Chondrocyte (in vitro differentiated cells): Measurements from ENCODE around the gene PTPN3. TPM values are rescaled to one million over a fixed set of nuclear protein-coding genes. Genes with fewer than 3 reads are reported as not detected.
A peak's percentile ranks its signal among the peaks of the same experiment; 100 is the strongest.

ENCODE experiments used
- DNase-seq: peaks from one replicate; pipeline ENCODE4 v3.0.0; 2021; ENCODE audit warnings: mixed read lengths, low spot score
- H3K27ac Mint-ChIP-seq: one replicate; pipeline ENCODE4 v1.8.0; 2021; ENCODE audit warnings: mild to moderate bottlenecking, moderate library complexity, mixed read lengths; ENCODE audit not compliant: unreplicated experiment
- H3K27me3 Mint-ChIP-seq: 2 replicates; pipeline ENCODE4 v1.8.0; 2021; ENCODE audit warnings: low read depth, mixed read lengths
- H3K36me3 Mint-ChIP-seq: 2 replicates; pipeline ENCODE4 v1.8.0; 2021; ENCODE audit warnings: low read depth, mixed read lengths
- H3K4me1 Mint-ChIP-seq: 2 replicates; pipeline ENCODE4 v1.8.0; 2021; ENCODE audit warnings: low read depth, mild to moderate bottlenecking, mixed read lengths
- H3K4me3 Mint-ChIP-seq: one replicate; pipeline ENCODE4 v1.8.0; 2021; ENCODE audit warnings: mild to moderate bottlenecking, moderate library complexity, mixed read lengths; ENCODE audit not compliant: unreplicated experiment
- H3K9me3 Mint-ChIP-seq: 2 replicates; pipeline ENCODE4 v1.8.0; 2021; ENCODE audit warnings: low read depth, mixed read lengths
- total RNA-seq: library from RNA; stranded (reverse); gene quantifications from 3 replicates; pipeline ENCODE4 v1.2.1, GENCODE V29; 2021
- TF ChIP-seq, protein P1 (sequence below): fragments of 200-600 bp; sonication (generic); IDR thresholded peaks from 2 replicates; pipeline ENCODE4 v1.5.0; 2021; ENCODE audit warnings: antibody characterized with exemption, mild to moderate bottlenecking, moderate library complexity

The PTPN3 gene
- total RNA-seq, 1 donor from 2014 or later, result 7.2 TPM

DNA sequence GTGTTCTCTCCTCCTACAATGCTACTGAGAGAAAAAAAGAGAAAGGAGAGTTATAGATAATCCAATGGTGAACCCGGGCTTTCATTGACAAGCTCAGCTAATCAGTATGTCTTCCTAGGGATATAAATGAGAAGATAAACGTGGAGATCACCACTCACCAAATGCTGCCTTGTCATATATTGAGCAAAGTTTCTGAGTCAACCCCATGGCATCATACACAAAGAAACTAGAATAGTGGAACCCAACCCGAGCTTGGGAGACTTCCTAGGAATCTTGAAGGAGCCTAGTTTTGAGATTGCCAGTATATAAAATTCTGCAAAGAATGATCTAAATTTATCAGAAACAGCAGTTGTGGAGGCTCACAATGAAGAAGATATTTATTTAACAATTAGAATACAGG, 47.8 kb downstream of the PTPN3 start:
- peaks cover 26% of the 10 kb centered on the region for H3K4me1 Mint-ChIP-seq
- TF ChIP-seq, protein P1, sequence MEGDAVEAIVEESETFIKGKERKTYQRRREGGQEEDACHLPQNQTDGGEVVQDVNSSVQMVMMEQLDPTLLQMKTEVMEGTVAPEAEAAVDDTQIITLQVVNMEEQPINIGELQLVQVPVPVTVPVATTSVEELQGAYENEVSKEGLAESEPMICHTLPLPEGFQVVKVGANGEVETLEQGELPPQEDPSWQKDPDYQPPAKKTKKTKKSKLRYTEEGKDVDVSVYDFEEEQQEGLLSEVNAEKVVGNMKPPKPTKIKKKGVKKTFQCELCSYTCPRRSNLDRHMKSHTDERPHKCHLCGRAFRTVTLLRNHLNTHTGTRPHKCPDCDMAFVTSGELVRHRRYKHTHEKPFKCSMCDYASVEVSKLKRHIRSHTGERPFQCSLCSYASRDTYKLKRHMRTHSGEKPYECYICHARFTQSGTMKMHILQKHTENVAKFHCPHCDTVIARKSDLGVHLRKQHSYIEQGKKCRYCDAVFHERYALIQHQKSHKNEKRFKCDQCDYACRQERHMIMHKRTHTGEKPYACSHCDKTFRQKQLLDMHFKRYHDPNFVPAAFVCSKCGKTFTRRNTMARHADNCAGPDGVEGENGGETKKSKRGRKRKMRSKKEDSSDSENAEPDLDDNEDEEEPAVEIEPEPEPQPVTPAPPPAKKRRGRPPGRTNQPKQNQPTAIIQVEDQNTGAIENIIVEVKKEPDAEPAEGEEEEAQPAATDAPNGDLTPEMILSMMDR, result no peak
- H3K9me3 Mint-ChIP-seq, result no peaks in the 10 kb centered on the region
- H3K27me3 Mint-ChIP-seq, result no peaks in the 10 kb centered on the region
- H3K4me3 Mint-ChIP-seq, result no peak overlapping the region
- H3K36me3 Mint-ChIP-seq, result peaks cover 1% of the 10 kb centered on the region
- H3K27ac Mint-ChIP-seq, result no peak overlapping the region
- no peak for DNase-seq

DNA sequence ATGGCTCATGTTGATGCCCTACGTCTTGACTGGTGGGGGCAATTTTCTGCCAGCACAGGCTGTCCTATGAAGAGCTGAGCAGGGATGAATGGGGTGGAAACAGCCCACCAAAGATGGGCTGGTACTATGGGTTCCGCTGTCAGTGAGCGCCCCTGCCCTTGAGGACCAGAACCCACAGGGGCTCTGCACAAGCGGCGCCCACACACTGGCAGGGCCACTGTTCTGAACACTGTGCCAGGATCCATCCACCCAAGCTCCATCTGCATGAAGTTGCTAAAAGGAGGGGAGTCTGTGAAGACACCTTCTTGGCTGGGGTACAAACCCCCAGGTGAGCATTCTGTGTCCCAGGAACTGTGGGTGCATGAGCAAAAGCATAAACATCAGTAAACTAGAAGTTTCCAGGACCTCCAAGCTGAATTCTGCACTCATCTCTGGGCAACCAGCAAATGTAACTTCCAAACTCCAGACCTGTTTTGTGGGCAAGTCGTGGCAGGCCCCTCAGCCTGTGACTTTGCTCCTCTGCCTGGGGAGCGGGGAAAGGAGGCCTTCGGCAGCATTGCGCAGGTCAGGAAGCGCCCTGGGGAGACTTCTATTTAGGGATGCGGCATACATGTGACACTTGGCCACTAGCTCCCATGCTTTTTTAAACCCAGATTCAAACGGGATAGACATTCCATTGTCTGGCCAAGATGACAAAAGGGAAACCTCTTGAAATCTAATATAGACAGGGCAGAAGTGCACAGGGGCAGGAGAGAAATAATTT, 48.9 kb downstream of the PTPN3 start:
- Mint-ChIP-seq H3K4me1 (peaks cover 26% of the 10 kb centered on the region), H3K9me3 (no peaks in the 10 kb centered on the region), H3K36me3 (peaks cover 1% of the 10 kb centered on the region), H3K27me3 (no peaks in the 10 kb centered on the region), H3K4me3 (no peak overlapping the region), H3K27ac (no peak overlapping the region)
- TF ChIP-seq, protein P1, result no peak
- no peak for DNase-seq

DNA sequence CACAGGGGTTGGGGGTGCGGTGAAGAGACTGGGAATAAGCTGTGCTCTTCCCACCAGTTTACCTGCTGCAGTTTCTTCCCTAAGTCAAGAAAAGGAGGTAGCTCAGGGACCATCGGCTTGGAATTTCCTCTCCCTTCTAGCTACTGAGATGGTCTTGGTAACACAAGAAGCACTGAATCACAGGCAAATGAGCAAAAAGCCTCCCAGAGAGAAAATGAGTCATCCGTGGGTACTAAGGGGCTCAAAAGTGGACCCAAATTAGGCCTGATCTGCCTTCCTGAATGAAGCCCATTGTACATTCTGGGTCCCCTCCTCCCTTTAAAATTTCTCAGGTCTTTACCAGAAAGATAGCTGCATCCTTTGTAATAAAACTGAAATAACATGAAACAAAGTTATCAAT, 49.9 kb downstream of the PTPN3 start:
- TF ChIP-seq, protein P1, result no peak
- Mint-ChIP-seq H3K27ac (peak overlapping the region; percentile 25), H3K4me3 (no peak overlapping the region), H3K4me1 (peaks cover 17% of the 10 kb centered on the region), H3K36me3 (peaks cover 1% of the 10 kb centered on the region), H3K27me3 (no peaks in the 10 kb centered on the region), H3K9me3 (no peaks in the 10 kb centered on the region)
- no peak for DNase-seq

DNA sequence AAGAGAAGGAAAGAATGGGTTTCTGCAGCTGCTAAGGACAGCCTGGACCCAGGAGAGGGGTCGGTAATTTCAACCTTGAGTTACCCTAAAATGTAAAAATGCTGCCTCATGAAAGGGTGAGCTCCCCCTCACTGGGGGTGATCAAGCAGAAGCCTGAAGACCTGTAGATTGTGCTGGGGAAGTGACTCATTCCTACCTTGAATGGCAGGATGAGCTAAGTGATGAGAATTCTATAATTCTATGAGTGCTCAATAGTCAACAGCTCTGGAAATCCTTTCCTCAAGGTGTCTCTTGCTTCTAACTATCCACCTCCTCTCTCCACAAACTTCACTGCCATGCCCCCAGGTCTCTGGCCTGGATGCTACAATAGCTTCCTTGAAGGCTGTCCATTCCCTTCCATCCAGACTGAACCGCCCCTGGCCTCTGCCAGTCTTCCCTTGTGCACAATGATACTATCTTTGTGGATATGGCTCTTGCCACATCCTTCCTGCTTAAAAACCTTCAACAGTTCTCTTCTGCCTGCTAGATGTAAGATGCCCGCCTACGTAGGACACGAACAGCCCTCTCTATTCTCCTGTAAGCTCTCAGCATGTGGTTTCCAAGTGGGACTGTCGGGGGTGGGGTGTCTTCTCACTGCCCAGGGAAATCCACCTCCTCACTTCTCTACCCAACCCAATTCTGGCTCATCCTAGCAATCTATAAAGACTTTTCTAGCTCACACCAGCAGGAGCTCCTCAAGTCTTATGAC, 50.6 kb downstream of the PTPN3 start:
- peaks cover 1% of the 10 kb centered on the region for H3K36me3 Mint-ChIP-seq
- H3K27ac Mint-ChIP-seq, result no peak overlapping the region
- no peaks in the 10 kb centered on the region for H3K9me3 Mint-ChIP-seq
- H3K27me3 Mint-ChIP-seq, result no peaks in the 10 kb centered on the region
- no peak overlapping the region for H3K4me3 Mint-ChIP-seq
- no peak for DNase-seq
- TF ChIP-seq, protein P1, result no peak
- H3K4me1 Mint-ChIP-seq, result peaks cover 16% of the 10 kb centered on the region

DNA sequence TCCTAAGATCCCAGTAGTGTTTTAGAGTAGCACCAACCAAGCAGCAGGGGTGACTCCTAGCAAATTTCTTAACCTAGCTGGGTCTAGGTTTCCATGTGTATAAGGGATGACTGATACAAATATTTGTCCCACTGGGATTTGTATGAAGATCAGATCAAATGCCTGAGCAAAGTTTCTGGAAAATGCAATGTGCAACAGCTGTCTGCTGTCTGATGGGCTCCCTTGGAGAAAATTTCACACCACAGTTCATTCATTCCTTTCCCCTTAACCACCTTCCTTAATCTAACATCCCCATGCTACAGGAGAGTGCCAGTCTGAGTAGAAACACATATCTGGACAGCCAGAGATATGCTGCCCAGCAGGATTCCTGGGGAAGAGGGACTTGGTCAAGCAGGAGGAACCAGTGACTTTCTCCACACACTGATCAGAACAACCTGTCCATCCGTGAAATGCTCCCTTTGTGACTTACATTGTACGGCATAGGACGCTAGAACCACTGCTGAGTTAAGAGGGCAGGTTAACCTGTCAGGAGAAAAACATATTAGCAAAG, 53.3 kb downstream of the PTPN3 start:
- no peaks in the 10 kb centered on the region for H3K9me3 Mint-ChIP-seq
- TF ChIP-seq, protein P1, result no peak
- H3K36me3 Mint-ChIP-seq, result no peaks in the 10 kb centered on the region
- no peak overlapping the region for H3K4me3 Mint-ChIP-seq
- peaks cover 22% of the 10 kb centered on the region for H3K4me1 Mint-ChIP-seq
- H3K27ac Mint-ChIP-seq, result no peak overlapping the region
- no peak for DNase-seq
- no peaks in the 10 kb centered on the region for H3K27me3 Mint-ChIP-seq
